ENCODE results near the gene MLLT3.

The MLLT3 gene

DNA sequence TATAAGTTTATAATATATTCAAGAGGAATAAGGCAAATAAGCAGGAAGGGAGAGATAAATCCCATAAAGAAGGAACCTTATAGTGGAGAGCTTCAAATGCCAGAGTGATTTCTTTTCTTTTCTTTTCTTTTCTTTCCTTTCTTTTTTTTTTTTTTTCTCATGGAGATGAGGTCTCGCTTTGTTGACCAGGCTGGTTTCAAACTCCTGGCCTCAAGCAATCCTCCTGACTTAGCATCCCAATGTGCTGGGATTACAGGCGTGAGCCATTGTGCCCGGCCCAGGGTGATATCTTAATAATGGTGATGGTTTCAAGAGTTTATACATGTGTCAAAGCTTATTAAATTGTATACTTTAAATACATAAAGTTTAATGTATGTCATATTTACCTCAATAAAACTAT lies 42.2 kb upstream of the MLLT3 start:
- Histone ChIP-seq H3K27me3 (replicated peaks; ENCODE audit: insufficient read depth, low read length) (no peaks in the 10 kb centered on the region), H3F3A (ENCODE audit: insufficient read depth, low read length) (no peaks in the 10 kb centered on the region), H3K9ac (ENCODE audit: low read length) (no peak overlapping the region), H3K4me2 (ENCODE audit: low read depth, low read length) (no peak overlapping the region), H3K9me2 (replicated peaks; ENCODE audit: insufficient read depth, low read length) (no peaks in the 10 kb centered on the region), H3K9me3 (replicated peaks; ENCODE audit: insufficient read depth, low read length) (no peaks in the 10 kb centered on the region), H3K27ac (ENCODE audit: low read length) (no peak overlapping the region), H3K4me3 (ENCODE audit: low read length) (no peak overlapping the region), H4K20me1 (ENCODE audit: insufficient read depth, low read length) (no peaks in the 10 kb centered on the region), H3K36me3 (replicated peaks; ENCODE audit: insufficient read depth, low read length) (no peaks in the 10 kb centered on the region), H3K4me1 (ENCODE audit: low read length) (peaks cover 4% of the 10 kb centered on the region; the same call in 1 of the 2 replicates), H3K79me2 (ENCODE audit: low read length) (peaks cover 35% of the 10 kb centered on the region), H2AFZ (ENCODE audit: low read length) (no peak overlapping the region)
- TF ChIP-seq EZH2phosphoT487 (IDR thresholded peaks at IDR 0.05; ENCODE audit: low read length) (no peak), EZH2 (optimal IDR thresholded peaks at IDR 0.05; ENCODE audit: low read depth, low read length) (no peak)
- no peak for DNase-seq

DNA sequence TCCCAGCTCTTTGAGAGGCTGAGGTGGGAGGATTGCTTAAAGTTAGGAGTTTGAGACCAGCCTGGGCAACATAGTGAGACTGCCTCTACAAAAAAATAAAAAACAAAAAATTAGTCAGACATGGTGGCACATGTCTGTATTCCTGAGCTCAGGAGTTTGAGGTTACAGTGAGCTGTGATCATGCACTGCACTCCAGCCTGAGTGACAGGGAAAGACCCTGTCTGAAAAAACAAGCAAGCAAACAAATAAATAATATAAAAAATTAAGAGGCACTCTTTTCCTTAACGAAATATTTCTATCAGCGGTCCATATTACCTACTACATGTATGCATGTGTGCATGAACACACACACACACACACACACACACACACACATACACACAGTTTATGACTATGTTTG lies 40.8 kb upstream of the MLLT3 start:
- no peak overlapping the region for H3K4me3 ChIP-seq (ENCODE audit: low read length)
- no peak for DNase-seq
- peaks cover 6% of the 10 kb centered on the region; the same call in 1 of the 2 replicates for H3K4me1 ChIP-seq (ENCODE audit: low read length)
- no peak overlapping the region for H3K4me2 ChIP-seq (ENCODE audit: low read depth, low read length)
- no peaks in the 10 kb centered on the region for H3K27me3 ChIP-seq (replicated peaks; ENCODE audit: insufficient read depth, low read length)
- no peak overlapping the region for H3K9ac ChIP-seq (ENCODE audit: low read length)
- H3K36me3 ChIP-seq (replicated peaks; ENCODE audit: insufficient read depth, low read length) = no peaks in the 10 kb centered on the region
- H3K9me2 ChIP-seq (replicated peaks; ENCODE audit: insufficient read depth, low read length) = no peaks in the 10 kb centered on the region
- TF ChIP-seq EZH2phosphoT487 (IDR thresholded peaks at IDR 0.05; ENCODE audit: low read length) (no peak), EZH2 (optimal IDR thresholded peaks at IDR 0.05; ENCODE audit: low read depth, low read length) (no peak)
- TF ChIP-seq, protein P1, sequence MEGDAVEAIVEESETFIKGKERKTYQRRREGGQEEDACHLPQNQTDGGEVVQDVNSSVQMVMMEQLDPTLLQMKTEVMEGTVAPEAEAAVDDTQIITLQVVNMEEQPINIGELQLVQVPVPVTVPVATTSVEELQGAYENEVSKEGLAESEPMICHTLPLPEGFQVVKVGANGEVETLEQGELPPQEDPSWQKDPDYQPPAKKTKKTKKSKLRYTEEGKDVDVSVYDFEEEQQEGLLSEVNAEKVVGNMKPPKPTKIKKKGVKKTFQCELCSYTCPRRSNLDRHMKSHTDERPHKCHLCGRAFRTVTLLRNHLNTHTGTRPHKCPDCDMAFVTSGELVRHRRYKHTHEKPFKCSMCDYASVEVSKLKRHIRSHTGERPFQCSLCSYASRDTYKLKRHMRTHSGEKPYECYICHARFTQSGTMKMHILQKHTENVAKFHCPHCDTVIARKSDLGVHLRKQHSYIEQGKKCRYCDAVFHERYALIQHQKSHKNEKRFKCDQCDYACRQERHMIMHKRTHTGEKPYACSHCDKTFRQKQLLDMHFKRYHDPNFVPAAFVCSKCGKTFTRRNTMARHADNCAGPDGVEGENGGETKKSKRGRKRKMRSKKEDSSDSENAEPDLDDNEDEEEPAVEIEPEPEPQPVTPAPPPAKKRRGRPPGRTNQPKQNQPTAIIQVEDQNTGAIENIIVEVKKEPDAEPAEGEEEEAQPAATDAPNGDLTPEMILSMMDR (IDR thresholded peaks at IDR 0.05; ENCODE audit: low read length) = no peak
- H3F3A ChIP-seq (ENCODE audit: insufficient read depth, low read length) = no peaks in the 10 kb centered on the region
- H3K9me3 ChIP-seq (replicated peaks; ENCODE audit: insufficient read depth, low read length) = no peaks in the 10 kb centered on the region
- H3K79me2 ChIP-seq (ENCODE audit: low read length) = peaks cover 44% of the 10 kb centered on the region
- H4K20me1 ChIP-seq (ENCODE audit: insufficient read depth, low read length) = no peaks in the 10 kb centered on the region
- H2AFZ ChIP-seq (ENCODE audit: low read length) = no peak overlapping the region
- H3K27ac ChIP-seq (ENCODE audit: low read length) = no peak overlapping the region

DNA sequence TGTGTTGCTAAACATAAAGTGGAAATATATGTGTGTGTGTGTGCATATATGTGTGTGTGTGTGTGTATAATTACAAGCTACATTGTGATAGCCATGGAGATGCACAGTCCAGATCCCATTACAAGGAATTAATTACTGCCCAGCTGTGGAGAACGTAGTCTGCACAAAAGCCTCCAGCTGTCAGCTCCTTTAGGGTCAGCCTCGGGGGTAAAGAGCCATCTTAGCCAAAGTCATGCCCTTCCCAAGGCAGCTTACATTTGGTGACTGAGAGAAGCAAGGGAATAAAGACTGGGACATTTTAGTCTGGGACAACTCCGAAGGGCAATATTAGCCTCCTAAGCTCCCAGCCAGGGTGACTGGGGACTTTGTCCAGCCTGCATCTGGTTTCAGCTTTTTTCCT lies 39.9 kb upstream of the MLLT3 start:
- H3K4me2 ChIP-seq (ENCODE audit: low read depth, low read length) = no peak overlapping the region
- H3K9me3 ChIP-seq (replicated peaks; ENCODE audit: insufficient read depth, low read length) = no peaks in the 10 kb centered on the region
- peaks cover 44% of the 10 kb centered on the region for H3K79me2 ChIP-seq (ENCODE audit: low read length)
- H3K4me1 ChIP-seq (ENCODE audit: low read length) = peaks cover 6% of the 10 kb centered on the region; the same call in 1 of the 2 replicates
- no peak overlapping the region for H3K4me3 ChIP-seq (ENCODE audit: low read length)
- no peaks in the 10 kb centered on the region for H3K36me3 ChIP-seq (replicated peaks; ENCODE audit: insufficient read depth, low read length)
- H3K9me2 ChIP-seq (replicated peaks; ENCODE audit: insufficient read depth, low read length) = no peaks in the 10 kb centered on the region
- no peak overlapping the region for H2AFZ ChIP-seq (ENCODE audit: low read length)
- no peak for TF ChIP-seq EZH2 (optimal IDR thresholded peaks at IDR 0.05; ENCODE audit: low read depth, low read length)
- TF ChIP-seq, protein P1 (IDR thresholded peaks at IDR 0.05; ENCODE audit: low read length) = no peak
- no peak for TF ChIP-seq EZH2phosphoT487 (IDR thresholded peaks at IDR 0.05; ENCODE audit: low read length)
- H3K9ac ChIP-seq (ENCODE audit: low read length) = no peak overlapping the region
- no peak overlapping the region for H3K27ac ChIP-seq (ENCODE audit: low read length)
- DNase-seq = no peak
- H3F3A ChIP-seq (ENCODE audit: insufficient read depth, low read length) = no peaks in the 10 kb centered on the region
- no peaks in the 10 kb centered on the region for H4K20me1 ChIP-seq (ENCODE audit: insufficient read depth, low read length)
- H3K27me3 ChIP-seq (replicated peaks; ENCODE audit: insufficient read depth, low read length) = no peaks in the 10 kb centered on the region

DNA sequence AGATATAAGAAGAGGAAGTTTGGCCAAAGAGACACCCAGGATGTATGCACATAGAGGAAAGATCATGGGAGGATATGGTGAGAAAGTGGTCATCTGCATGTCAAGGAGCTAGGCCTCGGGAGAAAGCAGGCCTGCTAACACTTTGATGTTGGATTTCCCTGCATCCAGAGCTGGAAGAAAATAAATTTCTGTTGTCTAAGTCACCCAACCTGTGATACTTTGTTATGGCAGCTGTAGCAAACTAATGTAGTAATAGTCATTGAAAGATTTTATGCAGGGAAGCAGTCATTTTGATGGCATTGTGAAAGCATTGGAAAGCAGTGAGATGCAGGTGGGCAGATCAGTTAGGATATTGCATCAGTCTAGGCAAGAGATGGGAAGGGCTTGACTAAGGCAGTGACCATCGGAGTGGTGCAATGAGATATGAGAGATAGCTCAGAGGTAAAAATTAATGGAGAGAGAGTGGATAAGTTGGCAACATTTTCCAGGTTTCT lies 37.2 kb upstream of the MLLT3 start:
- Histone ChIP-seq H2AFZ (ENCODE audit: low read length) (no peak overlapping the region), H3K27ac (ENCODE audit: low read length) (no peak overlapping the region), H3K4me1 (ENCODE audit: low read length) (peaks cover 6% of the 10 kb centered on the region; the same call in 1 of the 2 replicates), H3K4me3 (ENCODE audit: low read length) (peak overlapping the region; percentile 68), H3F3A (ENCODE audit: insufficient read depth, low read length) (no peaks in the 10 kb centered on the region), H3K79me2 (ENCODE audit: low read length) (peaks cover 37% of the 10 kb centered on the region), H3K9me2 (replicated peaks; ENCODE audit: insufficient read depth, low read length) (no peaks in the 10 kb centered on the region), H3K9me3 (replicated peaks; ENCODE audit: insufficient read depth, low read length) (no peaks in the 10 kb centered on the region), H3K27me3 (replicated peaks; ENCODE audit: insufficient read depth, low read length) (no peaks in the 10 kb centered on the region), H4K20me1 (ENCODE audit: insufficient read depth, low read length) (no peaks in the 10 kb centered on the region), H3K4me2 (ENCODE audit: low read depth, low read length) (peak overlapping the region; percentile 49), H3K9ac (ENCODE audit: low read length) (no peak overlapping the region), H3K36me3 (replicated peaks; ENCODE audit: insufficient read depth, low read length) (no peaks in the 10 kb centered on the region)
- TF ChIP-seq, protein P1 (IDR thresholded peaks at IDR 0.05; ENCODE audit: low read length) = no peak
- TF ChIP-seq EZH2 (optimal IDR thresholded peaks at IDR 0.05; ENCODE audit: low read depth, low read length) (no peak), EZH2phosphoT487 (IDR thresholded peaks at IDR 0.05; ENCODE audit: low read length) (no peak)
- DNase-seq = no peak

Data from MM.1S (cell line).